Activated B cell treated with CpG ODN at 0.5 μM for 24 hours (primary cell): ENCODE data around the gene SMTNL2. TPM values are rescaled to one million over a fixed set of nuclear protein-coding genes. Genes with fewer than 3 reads are reported as not detected.

Experiments
- ATAC-seq: fragments of 200-7000 bp; cut with Tn5 transposase; one replicate; pipeline ENCODE4 v1.10.0; 2021; ENCODE audit warnings: low read depth, mild to moderate bottlenecking, moderate library complexity
- CTCF ChIA-PET: fragments of 350-600 bp; sonication (Branson Sonifier 250); formaldehyde crosslinking; loops from one replicate; lab custom pipeline; 2021; ENCODE audit warnings: antibody characterized with exemption; lab: Charles Lee
- POLR2A ChIA-PET: fragments of 350-600 bp; sonication (Branson Sonifier 250); formaldehyde crosslinking; loops from one replicate; lab custom pipeline; 2021; ENCODE audit warnings: antibody characterized with exemption; lab: Charles Lee
- DNase-seq: peaks from one replicate; pipeline ENCODE4 v3.0.0; 2022
- H3K27ac Mint-ChIP-seq: one replicate; pipeline ENCODE4 v1.8.0; 2020; ENCODE audit warnings: mixed read lengths
- H3K27me3 Mint-ChIP-seq: one replicate; pipeline ENCODE4 v1.8.0; 2021; ENCODE audit warnings: mixed read lengths
- H3K36me3 Mint-ChIP-seq: one replicate; pipeline ENCODE4 v1.8.0; 2021; ENCODE audit warnings: low read depth, mixed read lengths
- H3K4me1 Mint-ChIP-seq: one replicate; pipeline ENCODE4 v1.8.0; 2021; ENCODE audit warnings: mixed read lengths
- H3K4me3 Mint-ChIP-seq: one replicate; pipeline ENCODE4 v1.8.0; 2020; ENCODE audit warnings: mild to moderate bottlenecking, mixed read lengths
- H3K9me3 Mint-ChIP-seq: one replicate; pipeline ENCODE4 v1.8.0; 2020; ENCODE audit warnings: mixed read lengths
- CTCF ChIP-seq: fragments of 200-600 bp; IDR thresholded peaks from one replicate; pipeline ENCODE4 v1.8.0; 2022; ENCODE audit warnings: antibody characterized with exemption, mild to moderate bottlenecking
- intact Hi-C: fragments of 100-400 bp; cut with micrococcal nuclease; formaldehyde crosslinking; loops from one replicate; pipeline ENCODE4 v1.15.1; 2024
- total RNA-seq: library from RNA; stranded (reverse); gene quantifications from 2 replicates; pipeline ENCODE4 v1.2.3, GENCODE V29; 2022

Gene SMTNL2
- total RNA-seq, 1 donor from 2014 or later: not detected

- Mint-ChIP-seq H3K4me3 (no peak overlapping the region), H3K27ac (no peak overlapping the region), H3K4me1 (peaks cover 16% of the 10 kb centered on the region), H3K27me3 (no peaks in the 10 kb centered on the region), H3K36me3 (peaks cover 77% of the 10 kb centered on the region), H3K9me3 (no peaks in the 10 kb centered on the region)
- no peak for TF ChIP-seq CTCF
- intact Hi-C loops: no loop called here
- ATAC-seq: no peak
- DNase-seq: no peak
- ChIA-PET CTCF (interaction anchor here (0.6 kb wide), 1 partner anchor 50 kb away, joined by 3 read pairs; no protein-coding TSS in a partner anchor), POLR2A (interaction anchor here (0.7 kb wide), 2 partner anchors 11 to 712 kb away, joined by 3 to 7 read pairs; no protein-coding TSS in a partner anchor)
These were observed 34.4 kb upstream of the SMTNL2 start for GRCh38 chr17:4549781-4550533.

- no peak for TF ChIP-seq CTCF
- intact Hi-C loops: no loop called here
- Mint-ChIP-seq H3K36me3 (peaks cover 77% of the 10 kb centered on the region), H3K27ac (no peak overlapping the region), H3K4me3 (no peak overlapping the region), H3K9me3 (no peaks in the 10 kb centered on the region), H3K4me1 (peaks cover 21% of the 10 kb centered on the region), H3K27me3 (no peaks in the 10 kb centered on the region)
- POLR2A ChIA-PET: interaction anchor here (0.7 kb wide), 1 partner anchor 12 kb away, joined by 3 read pairs; no protein-coding TSS in a partner anchor
- DNase-seq (no peak), ATAC-seq (no peak)
- CTCF ChIA-PET: no interaction called here
These were observed 33.7 kb upstream of the SMTNL2 start for GRCh38 chr17:4550534-4551039.

GRCh38 chr17:4551141-4551540 is 33.2 kb upstream of the SMTNL2 start:
- ChIA-PET CTCF (interaction anchor here (2.7 kb wide), 1 partner anchor 16 kb away, joined by 12 read pairs; no protein-coding TSS in a partner anchor), POLR2A (no interaction called here)
- Mint-ChIP-seq H3K36me3 (peaks cover 73% of the 10 kb centered on the region), H3K27ac (no peak overlapping the region), H3K4me3 (no peak overlapping the region), H3K9me3 (no peaks in the 10 kb centered on the region), H3K27me3 (no peaks in the 10 kb centered on the region), H3K4me1 (peaks cover 27% of the 10 kb centered on the region)
- TF ChIP-seq CTCF: no peak
- ATAC-seq (no peak), DNase-seq (no peak)
- intact Hi-C loops: no loop called here

GRCh38 chr17:4551796-4552525 is 32.4 kb upstream of the SMTNL2 start:
- ChIA-PET CTCF (interaction anchor here (0.9 to 2.7 kb wide), 2 partner anchors 11 to 15 kb away, joined by 3 to 12 read pairs; no protein-coding TSS in a partner anchor), POLR2A (no interaction called here)
- Mint-ChIP-seq H3K27me3 (no peaks in the 10 kb centered on the region), H3K27ac (no peak overlapping the region), H3K9me3 (no peaks in the 10 kb centered on the region), H3K36me3 (peaks cover 66% of the 10 kb centered on the region), H3K4me3 (no peak overlapping the region), H3K4me1 (peaks cover 28% of the 10 kb centered on the region)
- DNase-seq (no peak), ATAC-seq (no peak)
- intact Hi-C loops: no loop called here
- TF ChIP-seq CTCF: no peak
